Chondrocyte (in vitro differentiated cells): ENCODE data around the gene FBN2. TPM values are rescaled to one million over a fixed set of nuclear protein-coding genes. Genes with fewer than 3 reads are reported as not detected.

Source experiments
- DNase-seq: peaks from one replicate; pipeline ENCODE4 v3.0.0; 2021; ENCODE audit warnings: mixed read lengths, low spot score
- H3K27ac Mint-ChIP-seq: one replicate; pipeline ENCODE4 v1.8.0; 2021; ENCODE audit warnings: mild to moderate bottlenecking, moderate library complexity, mixed read lengths; ENCODE audit not compliant: unreplicated experiment
- H3K27me3 Mint-ChIP-seq: 2 replicates; pipeline ENCODE4 v1.8.0; 2021; ENCODE audit warnings: low read depth, mixed read lengths
- H3K36me3 Mint-ChIP-seq: 2 replicates; pipeline ENCODE4 v1.8.0; 2021; ENCODE audit warnings: low read depth, mixed read lengths
- H3K4me1 Mint-ChIP-seq: 2 replicates; pipeline ENCODE4 v1.8.0; 2021; ENCODE audit warnings: low read depth, mild to moderate bottlenecking, mixed read lengths
- H3K4me3 Mint-ChIP-seq: one replicate; pipeline ENCODE4 v1.8.0; 2021; ENCODE audit warnings: mild to moderate bottlenecking, moderate library complexity, mixed read lengths; ENCODE audit not compliant: unreplicated experiment
- H3K9me3 Mint-ChIP-seq: 2 replicates; pipeline ENCODE4 v1.8.0; 2021; ENCODE audit warnings: low read depth, mixed read lengths
- total RNA-seq: library from RNA; stranded (reverse); gene quantifications from 3 replicates; pipeline ENCODE4 v1.2.1, GENCODE V29; 2021
- TF ChIP-seq, protein P1 (sequence below): fragments of 200-600 bp; sonication (generic); IDR thresholded peaks from 2 replicates; pipeline ENCODE4 v1.5.0; 2021; ENCODE audit warnings: antibody characterized with exemption, mild to moderate bottlenecking, moderate library complexity

Gene FBN2
- total RNA-seq, 1 donor from 2014 or later: 311 TPM

- TF ChIP-seq, protein P1, sequence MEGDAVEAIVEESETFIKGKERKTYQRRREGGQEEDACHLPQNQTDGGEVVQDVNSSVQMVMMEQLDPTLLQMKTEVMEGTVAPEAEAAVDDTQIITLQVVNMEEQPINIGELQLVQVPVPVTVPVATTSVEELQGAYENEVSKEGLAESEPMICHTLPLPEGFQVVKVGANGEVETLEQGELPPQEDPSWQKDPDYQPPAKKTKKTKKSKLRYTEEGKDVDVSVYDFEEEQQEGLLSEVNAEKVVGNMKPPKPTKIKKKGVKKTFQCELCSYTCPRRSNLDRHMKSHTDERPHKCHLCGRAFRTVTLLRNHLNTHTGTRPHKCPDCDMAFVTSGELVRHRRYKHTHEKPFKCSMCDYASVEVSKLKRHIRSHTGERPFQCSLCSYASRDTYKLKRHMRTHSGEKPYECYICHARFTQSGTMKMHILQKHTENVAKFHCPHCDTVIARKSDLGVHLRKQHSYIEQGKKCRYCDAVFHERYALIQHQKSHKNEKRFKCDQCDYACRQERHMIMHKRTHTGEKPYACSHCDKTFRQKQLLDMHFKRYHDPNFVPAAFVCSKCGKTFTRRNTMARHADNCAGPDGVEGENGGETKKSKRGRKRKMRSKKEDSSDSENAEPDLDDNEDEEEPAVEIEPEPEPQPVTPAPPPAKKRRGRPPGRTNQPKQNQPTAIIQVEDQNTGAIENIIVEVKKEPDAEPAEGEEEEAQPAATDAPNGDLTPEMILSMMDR: no peak
- Mint-ChIP-seq H3K4me1 (peaks cover 33% of the 10 kb centered on the region), H3K27ac (no peak overlapping the region), H3K4me3 (no peak overlapping the region), H3K36me3 (peaks cover 8% of the 10 kb centered on the region), H3K27me3 (peaks cover 4% of the 10 kb centered on the region), H3K9me3 (peaks cover 14% of the 10 kb centered on the region)
- DNase-seq: no peak
Observed at GRCh38 chr5:128228008-128228407, 310.0 kb downstream of the FBN2 start.

DNA sequence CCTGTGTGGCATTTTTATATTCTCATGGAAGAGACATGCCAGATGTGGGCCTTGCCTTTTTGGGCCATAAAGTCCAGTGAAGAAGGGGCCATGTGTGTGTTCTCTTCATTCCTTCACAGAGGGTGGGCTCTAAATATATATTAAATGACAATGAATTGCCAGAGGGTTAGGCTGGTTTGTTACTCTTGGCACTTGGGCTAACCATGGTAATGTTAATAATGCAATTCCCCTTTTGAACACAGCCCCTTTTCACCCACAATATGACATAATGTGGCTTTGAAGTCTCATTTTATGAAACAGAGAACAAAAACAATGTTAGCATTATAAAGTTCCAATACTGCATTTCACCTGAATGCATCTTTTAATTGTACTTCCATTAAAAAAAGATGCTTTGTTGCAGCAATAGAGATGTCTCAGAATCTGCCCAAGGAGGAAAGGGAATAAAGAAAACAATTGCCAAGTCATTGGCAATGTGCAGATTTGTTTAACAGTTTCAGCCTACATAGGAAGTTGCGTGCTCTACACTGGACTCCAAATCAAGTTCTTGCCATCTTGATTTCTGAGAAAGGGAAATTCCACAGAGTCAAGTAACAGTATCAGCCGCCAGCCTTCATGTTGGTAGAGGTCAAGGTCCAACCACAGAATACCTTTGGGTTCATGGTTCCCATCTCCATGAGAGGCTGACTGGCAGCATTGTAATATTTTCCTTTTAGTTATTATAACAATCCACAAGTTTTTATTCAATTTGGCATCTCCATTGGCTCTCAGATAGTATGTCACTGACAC, 312.6 kb downstream of the FBN2 start:
- H3K27ac Mint-ChIP-seq: no peak overlapping the region
- no peak overlapping the region for H3K4me3 Mint-ChIP-seq
- no peak for DNase-seq
- peaks cover 14% of the 10 kb centered on the region for H3K27me3 Mint-ChIP-seq
- peaks cover 11% of the 10 kb centered on the region for H3K9me3 Mint-ChIP-seq
- H3K36me3 Mint-ChIP-seq: no peaks in the 10 kb centered on the region
- TF ChIP-seq, protein P1: no peak
- peaks cover 33% of the 10 kb centered on the region for H3K4me1 Mint-ChIP-seq

GRCh38 chr5:128224336-128224735, 313.7 kb downstream of the FBN2 start:
- peaks cover 33% of the 10 kb centered on the region for H3K4me1 Mint-ChIP-seq
- no peak for DNase-seq
- H3K27me3 Mint-ChIP-seq: peaks cover 14% of the 10 kb centered on the region
- peaks cover 6% of the 10 kb centered on the region for H3K9me3 Mint-ChIP-seq
- no peaks in the 10 kb centered on the region for H3K36me3 Mint-ChIP-seq
- no peak overlapping the region for H3K27ac Mint-ChIP-seq
- H3K4me3 Mint-ChIP-seq: no peak overlapping the region
- TF ChIP-seq, protein P1: no peak

DNA sequence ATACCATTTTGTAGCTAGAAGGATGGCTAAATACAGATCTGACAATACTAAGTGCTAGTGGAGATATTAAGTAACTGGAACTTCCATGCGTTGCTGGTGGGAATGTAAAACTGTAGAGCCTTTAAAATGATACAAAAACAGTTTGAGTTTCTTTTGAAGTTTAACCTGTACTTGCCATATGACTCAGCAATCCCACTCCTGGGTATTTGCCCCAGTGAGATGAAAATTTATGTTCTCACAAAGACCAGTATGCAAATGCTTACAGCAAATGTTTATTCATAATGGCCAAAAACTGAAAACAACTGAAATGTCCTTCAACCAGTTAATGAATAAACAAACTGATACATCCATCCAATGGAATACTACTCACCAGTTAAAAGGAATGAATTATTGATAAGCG, 317.2 kb downstream of the FBN2 start:
- H3K4me3 Mint-ChIP-seq: no peak overlapping the region
- no peaks in the 10 kb centered on the region for H3K36me3 Mint-ChIP-seq
- H3K27ac Mint-ChIP-seq: no peak overlapping the region
- H3K4me1 Mint-ChIP-seq: peaks cover 31% of the 10 kb centered on the region
- peaks cover 6% of the 10 kb centered on the region for H3K9me3 Mint-ChIP-seq
- TF ChIP-seq, protein P1: no peak
- H3K27me3 Mint-ChIP-seq: peaks cover 14% of the 10 kb centered on the region
- no peak for DNase-seq

DNA sequence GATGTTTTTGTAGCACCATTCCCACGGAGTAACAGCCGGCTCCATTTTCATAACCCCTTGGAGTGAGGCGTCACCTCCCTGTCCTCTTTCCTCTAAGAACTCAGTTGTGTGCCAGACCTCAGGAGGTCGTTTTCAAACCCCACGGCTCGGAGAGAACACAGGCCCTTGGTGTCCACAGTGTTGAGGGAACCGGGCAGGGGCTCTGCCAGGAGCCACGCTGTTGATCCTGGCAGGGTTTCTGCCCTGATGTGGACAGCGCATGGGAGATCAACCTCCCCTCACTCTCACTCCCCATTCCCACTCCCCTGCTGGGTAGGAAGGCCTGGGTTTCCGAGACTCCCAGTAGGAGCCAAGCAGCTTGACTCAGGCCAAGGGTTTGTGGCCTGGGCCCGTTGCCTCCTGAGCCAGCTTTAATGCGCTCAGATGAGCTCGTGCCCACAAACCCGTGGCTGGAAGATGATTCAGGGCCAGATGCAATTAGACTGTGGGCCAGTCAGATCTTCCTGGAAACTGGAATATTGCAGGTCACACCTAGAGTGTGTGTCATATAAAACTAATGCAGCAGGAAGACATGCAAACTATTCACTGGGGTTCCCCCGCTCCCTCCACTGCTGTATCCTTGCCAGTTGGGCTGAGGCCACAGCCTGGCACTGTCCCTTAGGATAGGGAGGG, 321.0 kb downstream of the FBN2 start:
- H3K27me3 Mint-ChIP-seq: peaks cover 5% of the 10 kb centered on the region
- peaks cover 24% of the 10 kb centered on the region for H3K4me1 Mint-ChIP-seq
- H3K36me3 Mint-ChIP-seq: no peaks in the 10 kb centered on the region
- H3K4me3 Mint-ChIP-seq: peak overlapping the region; percentile 3
- peaks cover 6% of the 10 kb centered on the region for H3K9me3 Mint-ChIP-seq
- peak; percentile 92 for DNase-seq
- H3K27ac Mint-ChIP-seq: peak overlapping the region; percentile 88
- TF ChIP-seq, protein P1: no peak
